HCT116 (cell line): ENCODE data around the gene CUBN. TPM values are rescaled to one million over a fixed set of nuclear protein-coding genes. Genes with fewer than 3 reads are reported as not detected.
A peak's percentile ranks its signal among the peaks of the same experiment; 100 is the strongest.

Source experiments
- ATAC-seq: fragments of 200-7000 bp; cut with Tn5 transposase; 2 replicates; pipeline ENCODE4 v1.9.1; 2020; ENCODE audit warnings: mild to moderate bottlenecking, moderate library complexity
- BruUV-seq: library from RNA; stranded (reverse); fragments of 400-500 nt; replicated peaks from 2 replicates; lab custom pipeline; 2021; lab: Mats Ljungman, UMichigan
- CTCF ChIA-PET: fragments of 300-600 bp; sonication (Branson Sonifier 250); formaldehyde crosslinking; loops from one replicate; lab custom pipeline; 2021; ENCODE audit warnings: antibody characterized with exemption; lab: Charles Lee
- POLR2A ChIA-PET: fragments of 300-600, 350-600 bp; sonication (Branson Sonifier 250); formaldehyde crosslinking; loops from one replicate; lab custom pipeline; 2021; ENCODE audit warnings: antibody characterized with exemption; lab: Charles Lee
- RAD21 ChIA-PET, 2 experiments: fragments of 300-600 bp; sonication (Branson Sonifier 250); formaldehyde crosslinking; loops; one replicate each; lab custom pipeline; 2023; ENCODE audit warnings: low total read pairs in 2 of 2; ENCODE audit not compliant: uncharacterized antibody in 2 of 2, unreplicated experiment in 2 of 2, low non-redundant PET in 1 of 2; lab: Charles Lee
- DNase-seq: peaks from one replicate; pipeline ENCODE4 v3.0.0-alpha.2; 2010; ENCODE audit warnings: low read depth, low spot score
- H2AFZ ChIP-seq: fragments of 200-600 bp; shearing (Covaris generic), sonication (generic); 2 replicates; pipeline ENCODE4 v1.6.1; 2017; ENCODE audit warnings: low read depth, mixed run types, mixed read lengths, antibody characterized with exemption, low read length; ENCODE audit not compliant: poor library complexity, severe bottlenecking
- H3K27ac ChIP-seq: 2 replicates; pipeline ENCODE4 v1.5.1; 2012; ENCODE audit warnings: low read depth, low read length
- H3K27me3 ChIP-seq: fragments of 200-600 bp; sonication (generic); 2 replicates; pipeline ENCODE4 v1.6.1; 2016; ENCODE audit warnings: mixed run types, low read length, mixed read lengths; ENCODE audit not compliant: insufficient read depth
- H3K36me3 ChIP-seq, 2 experiments: fragments of 200-500 bp in 1 of 2; fragments of 200-600 bp in 1 of 2; sonication (Bioruptor generic) in 1 of 2; sonication (generic) in 1 of 2; 2 replicates each; pipeline versions ENCODE4 v1.5.1 to v1.6.1; 2014 to 2016; ENCODE audit warnings: low read length in 2 of 2, inconsistent platforms in 1 of 2, mixed read lengths in 1 of 2, mixed run types in 1 of 2; ENCODE audit not compliant: insufficient read depth in 2 of 2, control insufficient read depth in 1 of 2
- H3K4me1 ChIP-seq, 2 experiments: fragments of 200-600 bp in 1 of 2; sonication (generic) in 1 of 2; 2 replicates each; pipeline versions ENCODE4 v1.5.1 to v1.6.1; 2012 to 2017; ENCODE audit warnings: low read length in 2 of 2, inconsistent platforms in 1 of 2, mild to moderate bottlenecking in 1 of 2, mixed read lengths in 1 of 2, mixed run types in 1 of 2, moderate library complexity in 1 of 2; ENCODE audit not compliant: insufficient read depth in 2 of 2, control insufficient read depth in 1 of 2
- H3K4me2 ChIP-seq: fragments of 200-600 bp; sonication (generic); 2 replicates; pipeline ENCODE4 v1.6.1; 2017; ENCODE audit warnings: mixed run types, low read length, mixed read lengths
- H3K4me3 ChIP-seq, 2 experiments: fragments of 200-600 bp in 1 of 2; sonication (generic) in 1 of 2; replicated peaks in 1 of 2; 2 replicates each; pipeline ENCODE4 v1.5.1; 2011 to 2016; ENCODE audit warnings: low read length in 2 of 2, control low read depth in 1 of 2, low read depth in 1 of 2, mild to moderate bottlenecking in 1 of 2, mixed read lengths in 1 of 2, mixed run types in 1 of 2
- H3K79me2 ChIP-seq: fragments of 200-600 bp; sonication (generic); 2 replicates; pipeline ENCODE4 v1.6.1; 2017; ENCODE audit warnings: mild to moderate bottlenecking, mixed run types, low read length, moderate library complexity, mixed read lengths; ENCODE audit not compliant: insufficient read depth
- H3K9ac ChIP-seq: fragments of 200-600 bp; sonication (generic); 2 replicates; pipeline ENCODE4 v1.6.1; 2016; ENCODE audit warnings: low read length, mixed read lengths
- H3K9me2 ChIP-seq: fragments of 200-600 bp; sonication (generic), shearing (Covaris generic); 2 replicates; pipeline ENCODE4 v1.6.1; 2017; ENCODE audit warnings: mixed run types, mild to moderate bottlenecking, moderate library complexity; ENCODE audit not compliant: insufficient read depth
- H3K9me3 ChIP-seq, 2 experiments: fragments of 200-500 bp in 1 of 2; fragments of 200-600 bp in 1 of 2; sonication (Bioruptor generic) in 1 of 2; sonication (generic) in 1 of 2; 2 replicates each; pipeline ENCODE4 v1.6.1; 2014 to 2017; ENCODE audit warnings: low read length in 2 of 2, mixed read lengths in 2 of 2, inconsistent platforms in 1 of 2, low read depth in 1 of 2, mild to moderate bottlenecking in 1 of 2, mixed run types in 1 of 2, moderate library complexity in 1 of 2; ENCODE audit not compliant: control insufficient read depth in 1 of 2, insufficient read depth in 1 of 2
- H4K20me1 ChIP-seq: fragments of 200-600 bp; sonication (generic), shearing (Covaris generic); 2 replicates; pipeline ENCODE4 v1.6.1; 2017; ENCODE audit warnings: mixed run types, mild to moderate bottlenecking, moderate library complexity; ENCODE audit not compliant: insufficient read depth
- EGR1 ChIP-seq: IDR thresholded peaks from 2 replicates; pipeline ENCODE4 v1.6.1; 2012; ENCODE audit warnings: low read depth
- EZH2phosphoT487 ChIP-seq: fragments of 200-600 bp; IDR thresholded peaks from 2 replicates; pipeline ENCODE4 v1.6.1; 2018; ENCODE audit warnings: antibody characterized with exemption, borderline replicate concordance
- JUND ChIP-seq: IDR thresholded peaks from 2 replicates; pipeline ENCODE4 v1.6.1; 2012
- SIN3A ChIP-seq: IDR thresholded peaks from 2 replicates; pipeline ENCODE4 v1.6.1; 2012; ENCODE audit warnings: low read depth
- SRF ChIP-seq: IDR thresholded peaks from 2 replicates; pipeline ENCODE4 v1.6.1; 2012; ENCODE audit warnings: low read depth
- intact Hi-C: fragments of 100-400 bp; cut with micrococcal nuclease; formaldehyde crosslinking; loops from 2 replicates; pipeline ENCODE4 v1.10.0; 2022
- total RNA-seq: library from RNA; stranded (reverse); gene quantifications from one replicate; pipeline ENCODE4 v1.2.1, GENCODE V29; 2021; ENCODE audit not compliant: unreplicated experiment
- TF ChIP-seq, protein P1 (sequence below): IDR thresholded peaks from 2 replicates; pipeline ENCODE4 v1.6.1; 2012; ENCODE audit warnings: low read depth
- TF ChIP-seq, protein P2 (sequence below): IDR thresholded peaks from 2 replicates; pipeline ENCODE4 v1.6.1; 2011; ENCODE audit warnings: mild to moderate bottlenecking, low read length, moderate library complexity; ENCODE audit not compliant: insufficient replicate concordance; ENCODE audit errors: extremely low read depth

CUBN gene
- total RNA-seq, 1 experiment from 2014 or later, result 1.2 TPM

DNA sequence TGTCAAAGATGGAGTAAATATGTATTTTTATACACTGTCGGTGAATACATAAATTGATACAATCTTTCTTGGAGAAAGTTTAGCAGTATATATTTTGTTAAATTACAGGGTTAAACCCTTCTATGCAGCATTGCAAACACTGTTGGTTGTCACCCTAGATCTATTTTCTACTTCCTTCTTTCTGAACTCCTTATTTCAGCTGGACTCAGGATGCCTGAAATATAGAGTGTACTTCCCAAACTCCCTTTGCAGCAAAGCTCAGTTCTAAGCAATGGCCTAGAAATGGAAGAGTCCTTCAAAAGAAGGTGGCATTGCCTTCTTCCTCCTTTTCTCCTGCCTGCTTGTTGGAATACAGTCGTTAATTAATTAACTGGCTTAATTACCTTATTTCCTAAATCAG lies 20.6 kb downstream of the CUBN start:
- Histone ChIP-seq H3K27me3 (no peaks in the 10 kb centered on the region), H3K4me1 (peaks cover 6 to 15% of the 10 kb centered on the region in 2 experiments; a peak in 3 of 4 replicates), H3K9ac (no peak overlapping the region), H3K4me3 (no peak overlapping the region), H3K36me3 (no peaks in the 10 kb centered on the region), H3K9me3 (no peaks in the 10 kb centered on the region), H3K27ac (no peak overlapping the region), H3K79me2 (no peaks in the 10 kb centered on the region), H2AFZ (peak overlapping the region; percentile 70), H4K20me1 (no peaks in the 10 kb centered on the region), H3K4me2 (peak overlapping the region; percentile 12; the same call in 1 of the 2 replicates), H3K9me2 (no peaks in the 10 kb centered on the region)
- TF ChIP-seq SRF (no peak), JUND (no peak), EGR1 (no peak), SIN3A (no peak), EZH2phosphoT487 (no peak)
- TF ChIP-seq, protein P1, sequence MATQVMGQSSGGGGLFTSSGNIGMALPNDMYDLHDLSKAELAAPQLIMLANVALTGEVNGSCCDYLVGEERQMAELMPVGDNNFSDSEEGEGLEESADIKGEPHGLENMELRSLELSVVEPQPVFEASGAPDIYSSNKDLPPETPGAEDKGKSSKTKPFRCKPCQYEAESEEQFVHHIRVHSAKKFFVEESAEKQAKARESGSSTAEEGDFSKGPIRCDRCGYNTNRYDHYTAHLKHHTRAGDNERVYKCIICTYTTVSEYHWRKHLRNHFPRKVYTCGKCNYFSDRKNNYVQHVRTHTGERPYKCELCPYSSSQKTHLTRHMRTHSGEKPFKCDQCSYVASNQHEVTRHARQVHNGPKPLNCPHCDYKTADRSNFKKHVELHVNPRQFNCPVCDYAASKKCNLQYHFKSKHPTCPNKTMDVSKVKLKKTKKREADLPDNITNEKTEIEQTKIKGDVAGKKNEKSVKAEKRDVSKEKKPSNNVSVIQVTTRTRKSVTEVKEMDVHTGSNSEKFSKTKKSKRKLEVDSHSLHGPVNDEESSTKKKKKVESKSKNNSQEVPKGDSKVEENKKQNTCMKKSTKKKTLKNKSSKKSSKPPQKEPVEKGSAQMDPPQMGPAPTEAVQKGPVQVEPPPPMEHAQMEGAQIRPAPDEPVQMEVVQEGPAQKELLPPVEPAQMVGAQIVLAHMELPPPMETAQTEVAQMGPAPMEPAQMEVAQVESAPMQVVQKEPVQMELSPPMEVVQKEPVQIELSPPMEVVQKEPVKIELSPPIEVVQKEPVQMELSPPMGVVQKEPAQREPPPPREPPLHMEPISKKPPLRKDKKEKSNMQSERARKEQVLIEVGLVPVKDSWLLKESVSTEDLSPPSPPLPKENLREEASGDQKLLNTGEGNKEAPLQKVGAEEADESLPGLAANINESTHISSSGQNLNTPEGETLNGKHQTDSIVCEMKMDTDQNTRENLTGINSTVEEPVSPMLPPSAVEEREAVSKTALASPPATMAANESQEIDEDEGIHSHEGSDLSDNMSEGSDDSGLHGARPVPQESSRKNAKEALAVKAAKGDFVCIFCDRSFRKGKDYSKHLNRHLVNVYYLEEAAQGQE, result no peak
- TF ChIP-seq, protein P2, sequence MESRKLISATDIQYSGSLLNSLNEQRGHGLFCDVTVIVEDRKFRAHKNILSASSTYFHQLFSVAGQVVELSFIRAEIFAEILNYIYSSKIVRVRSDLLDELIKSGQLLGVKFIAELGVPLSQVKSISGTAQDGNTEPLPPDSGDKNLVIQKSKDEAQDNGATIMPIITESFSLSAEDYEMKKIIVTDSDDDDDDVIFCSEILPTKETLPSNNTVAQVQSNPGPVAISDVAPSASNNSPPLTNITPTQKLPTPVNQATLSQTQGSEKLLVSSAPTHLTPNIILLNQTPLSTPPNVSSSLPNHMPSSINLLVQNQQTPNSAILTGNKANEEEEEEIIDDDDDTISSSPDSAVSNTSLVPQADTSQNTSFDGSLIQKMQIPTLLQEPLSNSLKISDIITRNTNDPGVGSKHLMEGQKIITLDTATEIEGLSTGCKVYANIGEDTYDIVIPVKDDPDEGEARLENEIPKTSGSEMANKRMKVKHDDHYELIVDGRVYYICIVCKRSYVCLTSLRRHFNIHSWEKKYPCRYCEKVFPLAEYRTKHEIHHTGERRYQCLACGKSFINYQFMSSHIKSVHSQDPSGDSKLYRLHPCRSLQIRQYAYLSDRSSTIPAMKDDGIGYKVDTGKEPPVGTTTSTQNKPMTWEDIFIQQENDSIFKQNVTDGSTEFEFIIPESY, result no peak
- RAD21 ChIA-PET, result no interaction called here
- DNase-seq (no peak), ATAC-seq (no peak)
- CTCF ChIA-PET, result no interaction called here
- intact Hi-C loops, result no loop called here
- POLR2A ChIA-PET, result interaction anchor here (0.6 kb wide), 1 partner anchor 29 kb away, joined by 4 read pairs; no protein-coding TSS in a partner anchor
- no TSS peak for BruUV-seq
